Right cardiac atrium (tissue), 5 donors: Measurements from ENCODE around the gene PTPRD. TPM values are rescaled to one million over a fixed set of nuclear protein-coding genes. Genes with fewer than 3 reads are reported as not detected.
A peak's percentile ranks its signal among the peaks of the same experiment; 100 is the strongest.

Source experiments
- ATAC-seq, 2 donors: fragments of 200-7000 bp; cut with Tn5 transposase; one replicate each; pipeline versions ENCODE4 v1.8.0 to v1.9.1; 2020; ENCODE audit warnings: moderate library complexity in 2 of 2, mild to moderate bottlenecking in 1 of 2
- DNase-seq, 3 donors: peaks; one replicate each; pipeline ENCODE4 v3.0.0-alpha.2; 2020
- H3K27ac ChIP-seq: one replicate; pipeline ENCODE4 v1.5.1; 2013; ENCODE audit warnings: mild to moderate bottlenecking, low read length, control low read depth, moderate library complexity
- H3K27me3 ChIP-seq: one replicate; pipeline ENCODE4 v1.6.1; 2013; ENCODE audit not compliant: control insufficient read depth, insufficient read depth
- H3K4me1 ChIP-seq: one replicate; pipeline ENCODE4 v1.6.1; 2013; ENCODE audit warnings: low read length; ENCODE audit not compliant: control insufficient read depth, insufficient read depth
- H3K4me3 ChIP-seq: one replicate; pipeline ENCODE4 v1.5.1; 2013; ENCODE audit warnings: low read length, control low read depth
- H3K9me3 ChIP-seq: one replicate; pipeline ENCODE4 v1.6.1; 2013; ENCODE audit warnings: low read length; ENCODE audit not compliant: control insufficient read depth
- WGBS: extraction: QIAGEN DNeasy Blood & Tissue Kit; methylation state at CpG from one replicate; pipeline ENCODE4 v1.1.7; 2013; 5-methylcytosine and 5-hydroxymethylcytosine counted together
- intact Hi-C, 4 donors: fragments of 100-400 bp; cut with DNase I; formaldehyde crosslinking; loops; one replicate each; pipeline versions ENCODE4 v1.11.0 to v1.14.0; 2022 to 2023
- long read RNA-seq, 4 donors: library from polyadenylated mRNA; unstranded; transcript quantifications; one replicate each; pipeline ENCODE4 v2.0.0, GENCODE V29; 2020 to 2021
- polyA plus RNA-seq: library from polyadenylated mRNA; stranded (reverse); fragments of 200-250 nt; gene quantifications from one replicate; pipeline ENCODE4 v1.2.3, GENCODE V29; 2013
- total RNA-seq, 4 donors: library from RNA; stranded (reverse); fragmentation: NEBNext Ultra II Directional; extraction: Animal tissue kit (Norgen Biotek cat#: 25700); gene quantifications; one replicate each; pipeline ENCODE4 v1.2.1, GENCODE V29; 2021
- donor health status: healthy with polysubstance abuse.
- donor health status: DM: no; HTN: yes; CAD: no.
- donor health status: DM: no; HTN: no; CAD: no.
- donor health status: DM: no; HTN: yes; CAD: no; lungs with severe emphysema.
- donor health status: DM: yes; HTN: yes; CAD: no.

The PTPRD gene
- total RNA-seq (10 to 100 TPM in 1 of 4 donors, 1 to 10 TPM in 3; 5.2 to 11.8 (median 7.8) TPM), polyA plus RNA-seq (1.3 TPM)
- long read RNA-seq, donor 1, partial matches to known transcripts, result 0 of 1 reads
- long read RNA-seq, donor 1, other reads (novel, unspliced or antisense), result 1 of 1 reads
- long read RNA-seq, donor 2, result 0 reads
- long read RNA-seq, donor 3, partial matches to known transcripts, result 3 of 4 reads
- long read RNA-seq, donor 3, other reads (novel, unspliced or antisense), result 1 of 4 reads
- long read RNA-seq, donor 4, result 0 reads

DNA sequence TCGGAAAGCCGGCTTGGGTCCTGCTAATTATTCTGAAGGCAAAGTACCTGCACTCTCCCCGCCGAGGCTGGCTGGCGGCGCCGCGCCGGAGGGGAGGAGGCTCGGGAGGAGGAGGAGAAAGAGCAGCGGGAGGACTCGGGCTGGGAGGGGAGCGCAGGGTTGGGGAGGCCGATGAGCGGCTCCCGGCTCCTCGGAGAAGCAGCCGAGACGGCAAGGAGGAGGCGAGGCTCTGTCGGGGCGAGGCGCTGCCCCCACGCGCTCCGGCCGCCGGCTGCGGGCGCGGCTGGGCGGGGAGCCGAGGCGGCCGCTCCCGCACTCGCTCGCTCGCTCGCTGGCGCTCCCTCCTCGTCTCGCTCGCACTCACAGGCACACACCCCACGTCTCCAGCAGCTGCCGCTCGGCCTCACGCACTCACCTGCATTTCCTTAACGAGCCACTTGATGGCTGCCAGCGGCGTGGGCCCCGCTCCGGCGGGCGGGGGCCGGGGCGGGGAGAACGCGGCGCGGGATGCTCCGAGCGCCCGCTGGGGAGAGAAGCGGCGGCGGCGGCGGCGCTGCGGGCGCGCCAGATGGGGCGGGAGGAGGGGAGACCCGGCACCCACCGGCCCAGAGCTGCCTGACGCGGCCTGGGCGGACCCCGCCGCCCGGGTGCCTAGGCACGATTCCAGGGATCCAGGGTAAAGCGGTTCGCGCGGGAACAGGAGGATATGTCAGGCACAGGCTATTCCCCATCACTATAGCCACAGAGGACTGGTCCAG, at the start of gene PTPRD:
PTPRD (minus strand) TSS at position 362 of the 758 bp plus-strand sequence.
- DNase-seq (peak; percentile 15 to 54 (median 41)), ATAC-seq (peak; percentile 32 to 45)
- Histone ChIP-seq H3K27ac (no peak within 1 kb of the TSS), H3K4me1 (no peaks in the 10 kb centered on the region), H3K9me3 (peaks cover 2% of the 10 kb centered on the region), H3K27me3 (peaks cover 2% of the 10 kb centered on the region), H3K4me3 (peak within 1 kb of the TSS; percentile 81)
- under 1% methylated on average over 87 of the region's 87 CpGs for WGBS
- intact Hi-C loops, result loop anchor here in 1 of 4 donors (10.0 kb wide), 1 partner anchor 62 kb away; no protein-coding TSS in a partner anchor

DNA sequence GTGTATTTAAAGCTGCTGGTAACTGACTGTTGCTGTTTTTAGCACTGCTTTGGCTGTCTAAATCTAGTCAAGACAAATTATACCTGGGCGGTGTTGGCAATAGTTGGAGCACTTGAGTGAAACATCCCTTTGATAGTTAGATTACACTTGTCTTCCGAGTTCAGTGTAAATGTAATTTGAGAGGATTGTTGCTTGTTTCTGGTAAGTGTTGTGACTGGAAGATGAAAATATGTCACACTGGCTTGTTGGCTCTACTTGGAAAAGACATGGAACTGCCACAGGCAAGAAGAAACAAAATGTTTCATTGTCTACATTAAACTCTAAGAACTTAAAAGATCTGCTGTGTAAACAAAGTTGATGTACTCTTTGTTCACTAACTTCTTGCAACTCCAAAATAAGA, 49.2 kb upstream of the PTPRD start:
- intact Hi-C loops, result no loop called here
- Histone ChIP-seq H3K27ac (no peak overlapping the region), H3K9me3 (no peaks in the 10 kb centered on the region), H3K27me3 (no peaks in the 10 kb centered on the region), H3K4me3 (no peak overlapping the region), H3K4me1 (no peaks in the 10 kb centered on the region)
- DNase-seq, result no peak
- 44% methylated on average over 2 of the region's 2 CpGs for WGBS
- no peak for ATAC-seq

DNA sequence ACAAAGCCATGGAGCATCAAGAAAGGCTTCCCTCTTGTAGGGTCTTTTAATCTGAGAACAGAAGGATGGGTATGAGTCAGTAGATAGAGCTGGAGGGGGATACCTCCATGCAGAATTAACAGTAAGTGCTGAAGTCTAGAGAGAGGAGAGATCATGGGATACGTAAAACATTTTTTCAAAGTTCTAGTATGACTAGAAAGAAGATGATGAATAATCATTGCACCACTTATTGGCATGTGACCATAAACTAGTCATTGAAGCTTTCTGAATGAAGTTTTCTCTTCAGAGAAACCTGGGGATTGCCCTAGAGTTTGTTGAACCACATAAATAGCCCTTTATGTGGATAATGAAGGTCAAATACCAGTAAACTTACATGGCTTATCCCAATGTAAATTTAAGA, 48.6 kb upstream of the PTPRD start:
- no peak for ATAC-seq
- Histone ChIP-seq H3K9me3 (no peaks in the 10 kb centered on the region), H3K4me1 (no peaks in the 10 kb centered on the region), H3K27me3 (no peaks in the 10 kb centered on the region), H3K4me3 (no peak overlapping the region), H3K27ac (no peak overlapping the region)
- intact Hi-C loops, result no loop called here
- 84% methylated on average over 1 of the region's 1 CpG for whole genome bisulfite sequencing
- no peak for DNase-seq

DNA sequence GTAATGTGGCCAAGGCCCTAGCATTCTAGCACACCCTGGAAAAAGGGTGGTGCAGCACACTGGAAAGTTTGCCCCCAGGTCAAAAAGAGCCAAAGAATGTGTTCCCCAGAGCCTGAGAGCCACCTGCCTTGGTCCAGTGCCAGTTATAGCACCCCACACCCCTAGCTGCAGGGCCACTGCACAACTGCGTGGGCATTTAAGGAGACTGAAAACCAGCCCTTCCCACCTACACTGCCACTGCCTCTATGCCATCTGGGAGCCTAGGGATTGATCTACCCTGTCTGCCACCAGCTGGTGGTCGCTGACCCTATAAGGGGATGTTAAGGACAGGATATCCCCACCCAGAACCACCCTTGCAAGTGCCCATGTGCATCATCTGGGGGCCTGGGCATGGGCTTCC, 38.2 kb upstream of the PTPRD start:
- Histone ChIP-seq H3K27ac (no peak overlapping the region), H3K27me3 (no peaks in the 10 kb centered on the region), H3K4me1 (no peaks in the 10 kb centered on the region), H3K4me3 (no peak overlapping the region), H3K9me3 (no peaks in the 10 kb centered on the region)
- WGBS, result 76% methylated on average over 2 of the region's 2 CpGs
- DNase-seq (no peak), ATAC-seq (no peak)
- intact Hi-C loops, result no loop called here

DNA sequence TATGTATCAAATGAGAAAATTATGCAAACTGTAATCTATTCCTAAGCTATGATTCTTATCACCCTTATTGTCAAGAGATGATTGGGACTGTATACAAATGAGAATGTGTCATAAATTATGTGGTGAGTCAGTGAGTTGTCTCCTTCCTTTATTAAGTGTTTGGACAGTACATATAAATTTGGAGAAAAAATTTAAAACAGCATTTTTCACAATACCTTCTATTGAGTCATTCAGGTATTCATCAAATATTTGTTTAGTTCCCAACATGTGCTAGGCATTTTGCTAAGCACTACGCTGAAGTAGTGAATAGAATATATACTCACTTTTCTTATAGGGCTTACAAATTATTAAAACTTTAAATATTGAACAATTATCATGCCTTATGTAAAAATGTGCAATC, 36.3 kb upstream of the PTPRD start:
- H3K4me3 ChIP-seq, result no peak overlapping the region
- no peaks in the 10 kb centered on the region for H3K27me3 ChIP-seq
- no peak overlapping the region for H3K27ac ChIP-seq
- 76% methylated on average over 1 of the region's 1 CpG for WGBS
- H3K9me3 ChIP-seq, result no peaks in the 10 kb centered on the region
- DNase-seq, result no peak
- intact Hi-C loops, result no loop called here
- H3K4me1 ChIP-seq, result no peaks in the 10 kb centered on the region
- no peak for ATAC-seq

DNA sequence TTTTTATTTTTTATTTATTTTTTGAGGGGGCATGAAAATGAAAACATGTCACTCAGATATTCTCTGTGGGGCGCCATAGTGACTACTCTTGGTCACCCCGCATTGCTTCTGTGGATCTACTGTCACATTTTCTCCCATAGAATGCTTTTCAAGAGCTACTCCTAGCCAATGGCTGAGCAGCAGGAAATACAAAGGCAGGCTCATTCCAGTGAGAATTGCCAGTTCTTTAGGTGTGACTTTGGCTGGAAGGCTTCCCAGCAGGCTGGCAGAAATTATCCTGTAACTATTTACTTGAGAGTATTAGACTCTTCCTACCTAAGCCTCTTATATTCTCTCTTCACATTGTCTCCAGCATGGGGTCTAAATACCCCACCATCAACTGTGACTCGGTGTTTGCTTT, 21.0 kb upstream of the PTPRD start:
- no peak overlapping the region for H3K4me3 ChIP-seq
- WGBS, result 87% methylated on average over 3 of the region's 3 CpGs
- no peaks in the 10 kb centered on the region for H3K4me1 ChIP-seq
- intact Hi-C loops, result no loop called here
- H3K9me3 ChIP-seq, result no peaks in the 10 kb centered on the region
- no peaks in the 10 kb centered on the region for H3K27me3 ChIP-seq
- no peak for ATAC-seq
- H3K27ac ChIP-seq, result no peak overlapping the region
- DNase-seq, result no peak

DNA sequence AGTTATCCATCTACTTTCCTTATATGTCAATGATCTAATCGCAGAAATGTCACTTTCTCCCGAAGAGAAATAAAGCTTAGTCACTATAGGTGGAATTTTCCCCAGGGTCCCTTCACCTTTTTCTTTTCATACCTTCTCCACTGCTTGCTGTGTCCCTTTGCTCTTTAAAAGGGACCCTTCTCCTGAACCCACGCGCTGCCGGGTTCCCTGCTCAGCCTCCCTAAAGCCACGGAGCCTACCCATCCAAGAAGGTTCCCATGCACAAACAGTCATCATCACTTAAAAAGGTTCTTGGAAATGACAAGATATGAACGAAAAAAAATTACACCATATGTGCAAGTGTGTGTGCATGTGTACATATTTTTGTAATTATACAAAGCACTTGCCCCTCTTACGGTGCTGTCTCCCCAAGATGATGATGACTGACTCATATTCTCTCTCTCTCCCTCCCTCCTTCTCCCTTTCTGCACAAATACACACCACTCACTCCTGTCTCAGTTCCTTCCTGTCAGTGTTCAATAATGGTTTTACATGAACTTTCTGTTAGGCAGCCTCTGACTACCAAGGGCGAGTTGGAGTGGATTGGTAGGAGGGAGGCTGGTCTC, 1.5 kb upstream of the PTPRD start:
- Histone ChIP-seq H3K4me1 (no peaks in the 10 kb centered on the region), H3K4me3 (no peak overlapping the region), H3K9me3 (peaks cover 2% of the 10 kb centered on the region), H3K27ac (no peak overlapping the region), H3K27me3 (peaks cover 2% of the 10 kb centered on the region)
- WGBS, result 46% methylated on average over 9 of the region's 9 CpGs
- intact Hi-C loops, result loop anchor here in 1 of 4 donors (10.0 kb wide), 1 partner anchor 61 kb away; no protein-coding TSS in a partner anchor
- DNase-seq, result no peak
- no peak for ATAC-seq

DNA sequence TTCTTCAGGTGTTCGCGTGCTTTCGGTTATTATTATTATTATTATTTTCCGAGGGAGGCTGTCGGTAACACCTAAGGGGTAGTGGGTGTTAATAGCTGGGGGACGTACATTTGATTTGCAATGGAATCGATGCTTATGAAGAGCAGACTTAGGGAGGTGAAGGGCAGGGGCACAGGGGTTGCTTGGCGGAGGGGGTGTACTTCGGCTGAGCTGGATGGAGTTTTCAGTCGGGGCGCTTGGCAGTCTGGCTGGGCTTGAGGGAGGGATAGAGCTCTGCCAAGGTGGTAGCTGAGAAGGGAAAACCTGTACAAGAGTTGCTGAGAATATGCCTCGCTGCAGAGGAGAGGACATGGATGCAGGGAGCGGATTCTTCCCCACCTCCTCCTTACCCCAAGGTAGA, 617 bp upstream of the PTPRD start:
- Histone ChIP-seq H3K4me3 (peak overlapping the region; percentile 81), H3K9me3 (peaks cover 2% of the 10 kb centered on the region), H3K27ac (no peak overlapping the region), H3K4me1 (no peaks in the 10 kb centered on the region), H3K27me3 (peaks cover 2% of the 10 kb centered on the region)
- ATAC-seq, result no peak
- 4% methylated on average over 13 of the region's 13 CpGs for WGBS
- DNase-seq, result peak in 1 of 3 donors; percentile 6
- intact Hi-C loops, result loop anchor here in 1 of 4 donors (10.0 kb wide), 1 partner anchor 61 kb away; no protein-coding TSS in a partner anchor

DNA sequence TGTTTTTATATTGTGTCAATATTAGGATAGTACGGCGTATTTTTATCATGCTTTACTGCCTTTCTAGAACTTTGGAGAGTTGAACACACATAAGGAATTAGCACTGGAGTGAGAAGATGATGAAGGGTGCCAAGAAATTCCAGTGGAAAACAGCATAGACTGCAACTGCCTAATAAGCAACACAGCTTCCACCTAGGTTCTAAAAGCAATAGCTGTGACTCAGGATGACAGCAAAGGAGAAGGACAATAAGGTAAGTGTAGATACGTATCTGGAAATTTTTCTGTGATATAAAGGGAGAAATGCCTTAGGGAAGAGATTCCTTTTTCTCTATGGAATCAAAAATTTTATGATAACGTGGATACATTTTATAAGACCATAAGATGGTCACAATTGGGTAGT, 7.4 kb downstream of the PTPRD start:
- Histone ChIP-seq H3K27me3 (no peaks in the 10 kb centered on the region), H3K4me3 (no peak overlapping the region), H3K27ac (no peak overlapping the region), H3K4me1 (no peaks in the 10 kb centered on the region), H3K9me3 (no peaks in the 10 kb centered on the region)
- WGBS, result 68% methylated on average over 4 of the region's 4 CpGs
- intact Hi-C loops, result no loop called here
- DNase-seq (no peak), ATAC-seq (no peak)

DNA sequence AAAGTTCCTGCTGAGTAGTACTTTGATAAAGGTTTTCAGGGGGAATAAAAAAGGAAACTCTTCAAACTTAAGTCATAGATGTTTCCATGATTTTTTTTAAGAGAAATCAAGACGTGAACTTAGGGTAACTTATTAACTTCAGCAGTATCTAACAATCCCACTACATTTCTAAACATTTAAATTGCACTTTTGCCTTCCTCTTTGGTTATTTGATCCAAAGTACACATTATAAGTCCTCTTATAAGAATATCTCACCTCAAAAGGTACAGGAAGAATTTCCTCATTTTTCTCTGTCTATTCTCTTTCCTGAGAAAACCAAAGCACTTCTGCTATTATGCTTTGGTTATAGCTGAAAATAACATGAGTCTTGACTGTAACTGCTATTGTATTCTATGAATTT, 7.9 kb downstream of the PTPRD start:
- DNase-seq, result no peak
- Histone ChIP-seq H3K9me3 (no peaks in the 10 kb centered on the region), H3K4me3 (no peak overlapping the region), H3K27me3 (no peaks in the 10 kb centered on the region), H3K27ac (no peak overlapping the region), H3K4me1 (no peaks in the 10 kb centered on the region)
- 41% methylated on average over 1 of the region's 1 CpG for WGBS
- ATAC-seq, result no peak
- intact Hi-C loops, result no loop called here

DNA sequence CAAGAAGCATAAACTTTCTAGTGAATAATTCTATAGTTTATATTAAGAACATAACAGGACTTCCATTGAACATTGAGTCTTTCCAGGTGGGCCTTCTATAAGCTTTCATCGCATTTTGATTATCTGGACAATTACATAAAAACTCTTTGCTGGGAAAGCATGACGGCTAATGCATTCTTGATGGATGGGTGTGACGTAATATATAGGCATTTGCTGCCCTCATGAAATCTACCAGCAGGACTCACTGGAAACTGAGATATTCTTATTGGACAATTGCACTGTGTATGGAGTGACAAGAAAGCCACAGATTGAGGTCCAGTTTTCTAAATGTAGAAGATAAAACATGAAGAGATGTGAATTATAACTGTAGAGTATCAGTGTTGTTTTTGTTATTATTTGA, 15.0 kb downstream of the PTPRD start:
- no peaks in the 10 kb centered on the region for H3K27me3 ChIP-seq
- 56% methylated on average over 3 of the region's 3 CpGs for WGBS
- DNase-seq (no peak), ATAC-seq (no peak)
- no peak overlapping the region for H3K4me3 ChIP-seq
- intact Hi-C loops, result no loop called here
- H3K9me3 ChIP-seq, result no peaks in the 10 kb centered on the region
- H3K27ac ChIP-seq, result no peak overlapping the region
- no peaks in the 10 kb centered on the region for H3K4me1 ChIP-seq
